ENCODE measurements around the gene PLA2G5. TPM values are rescaled to one million over a fixed set of nuclear protein-coding genes. Genes with fewer than 3 reads are reported as not detected.

PLA2G5 gene
- total RNA-seq, 4 donors from 2014 or later: 17.7 to 46.2 (median 28.4) TPM

DNA sequence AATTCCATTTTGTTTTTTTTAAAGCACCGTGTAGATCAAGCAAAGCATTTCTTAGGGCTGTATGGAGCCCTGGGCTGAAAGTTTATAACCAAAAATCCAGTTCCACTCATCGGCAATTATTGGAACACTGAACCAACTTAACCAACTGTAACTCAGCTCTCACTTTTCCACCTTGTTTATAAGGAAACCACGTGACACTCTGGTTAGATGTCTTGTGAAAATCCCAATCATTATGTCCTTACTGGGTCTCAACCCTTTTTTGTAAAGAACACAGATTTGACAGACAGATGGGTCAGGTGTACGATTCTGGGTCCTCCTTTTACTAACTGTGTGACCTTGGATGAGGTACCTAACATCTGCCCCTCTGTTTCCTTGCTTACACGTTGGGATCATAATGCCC is 6.2 kb downstream of the PLA2G5 start:
- no peak for DNase-seq (ENCODE audit: extremely low spot score)
- 68% methylated on average over 5 of the region's 5 CpGs for WGBS
- intact Hi-C loops (cut with DNase I): no loop called here
- Histone ChIP-seq H3K4me3 (no peak overlapping the region), H3K36me3 (peaks cover 0 to 27% (median 0%) of the 10 kb centered on the region in 4 donors), H3K27ac (replicated peaks in 1 of 4) (no peak overlapping the region), H3K4me1 (peaks cover 29 to 48% (median 37%) of the 10 kb centered on the region in 4 donors), H3K9me3 (no peaks in the 10 kb centered on the region), H3K27me3 (no peaks in the 10 kb centered on the region)
- TF ChIP-seq POLR2A (IDR thresholded peaks at IDR 0.05; ENCODE audit: low read depth): no peak
- TF ChIP-seq EP300 (IDR thresholded peaks at IDR 0.05): no peak
- TF ChIP-seq POLR2AphosphoS5 (IDR thresholded peaks at IDR 0.05): no peak
- TF ChIP-seq, protein P1, sequence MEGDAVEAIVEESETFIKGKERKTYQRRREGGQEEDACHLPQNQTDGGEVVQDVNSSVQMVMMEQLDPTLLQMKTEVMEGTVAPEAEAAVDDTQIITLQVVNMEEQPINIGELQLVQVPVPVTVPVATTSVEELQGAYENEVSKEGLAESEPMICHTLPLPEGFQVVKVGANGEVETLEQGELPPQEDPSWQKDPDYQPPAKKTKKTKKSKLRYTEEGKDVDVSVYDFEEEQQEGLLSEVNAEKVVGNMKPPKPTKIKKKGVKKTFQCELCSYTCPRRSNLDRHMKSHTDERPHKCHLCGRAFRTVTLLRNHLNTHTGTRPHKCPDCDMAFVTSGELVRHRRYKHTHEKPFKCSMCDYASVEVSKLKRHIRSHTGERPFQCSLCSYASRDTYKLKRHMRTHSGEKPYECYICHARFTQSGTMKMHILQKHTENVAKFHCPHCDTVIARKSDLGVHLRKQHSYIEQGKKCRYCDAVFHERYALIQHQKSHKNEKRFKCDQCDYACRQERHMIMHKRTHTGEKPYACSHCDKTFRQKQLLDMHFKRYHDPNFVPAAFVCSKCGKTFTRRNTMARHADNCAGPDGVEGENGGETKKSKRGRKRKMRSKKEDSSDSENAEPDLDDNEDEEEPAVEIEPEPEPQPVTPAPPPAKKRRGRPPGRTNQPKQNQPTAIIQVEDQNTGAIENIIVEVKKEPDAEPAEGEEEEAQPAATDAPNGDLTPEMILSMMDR (IDR thresholded peaks at IDR 0.05): no peak

GRCh38 chr1:20076710-20077461 is 6.9 kb downstream of the PLA2G5 start:
- Histone ChIP-seq H3K4me1 (peaks cover 22 to 42% (median 31%) of the 10 kb centered on the region in 4 donors), H3K27ac (replicated peaks in 1 of 4) (no peak overlapping the region), H3K9me3 (no peaks in the 10 kb centered on the region), H3K36me3 (peaks cover 0 to 21% (median 0%) of the 10 kb centered on the region in 4 donors), H3K4me3 (no peak overlapping the region), H3K27me3 (no peaks in the 10 kb centered on the region)
- TF ChIP-seq POLR2A (IDR thresholded peaks at IDR 0.05; ENCODE audit: low read depth) (no peak), EP300 (IDR thresholded peaks at IDR 0.05) (no peak), POLR2AphosphoS5 (IDR thresholded peaks at IDR 0.05) (no peak)
- TF ChIP-seq, protein P1 (IDR thresholded peaks at IDR 0.05): no peak
- WGBS: 93% methylated on average over 5 of the region's 5 CpGs
- intact Hi-C loops (cut with DNase I): no loop called here
- no peak for DNase-seq (ENCODE audit: extremely low spot score)

DNA sequence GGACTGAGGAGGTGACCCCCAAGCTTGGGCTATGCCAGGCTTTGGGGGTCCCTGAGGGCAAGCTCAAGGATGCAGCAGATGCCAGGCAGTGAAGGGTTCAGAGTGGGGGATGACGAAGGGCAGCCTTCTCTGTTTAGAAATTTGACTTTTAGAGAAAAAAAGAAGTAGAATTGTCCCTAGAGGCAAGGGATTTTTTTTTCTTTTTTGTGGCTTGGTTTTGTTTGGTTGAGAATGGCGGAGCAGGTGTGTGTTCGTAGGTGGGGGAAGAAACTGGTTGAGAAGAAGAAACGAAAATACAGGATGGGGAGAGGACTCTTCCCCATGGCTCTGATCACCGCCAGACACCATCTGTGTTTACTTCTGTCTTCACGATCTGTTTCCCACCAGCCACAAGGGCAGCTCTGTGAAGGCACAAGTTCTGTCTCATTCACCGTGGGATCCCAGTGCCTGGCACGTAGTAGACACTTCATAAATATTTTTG is 8.2 kb downstream of the PLA2G5 start:
- TF ChIP-seq POLR2A (IDR thresholded peaks at IDR 0.05; ENCODE audit: low read depth) (no peak), EP300 (IDR thresholded peaks at IDR 0.05) (no peak), POLR2AphosphoS5 (IDR thresholded peaks at IDR 0.05) (no peak)
- TF ChIP-seq, protein P1 (IDR thresholded peaks at IDR 0.05): no peak
- peaks cover 10 to 38% (median 29%) of the 10 kb centered on the region in 4 donors for H3K4me1 ChIP-seq
- intact Hi-C loops (cut with DNase I): no loop called here
- DNase-seq (ENCODE audit: extremely low spot score): no peak
- no peak overlapping the region for H3K4me3 ChIP-seq
- H3K27ac ChIP-seq (replicated peaks in 1 of 4): no peak overlapping the region
- H3K9me3 ChIP-seq: no peaks in the 10 kb centered on the region
- H3K27me3 ChIP-seq: no peaks in the 10 kb centered on the region
- WGBS: 75% methylated on average over 8 of the region's 8 CpGs
- H3K36me3 ChIP-seq: peaks cover 0 to 21% (median 0%) of the 10 kb centered on the region in 4 donors

DNA sequence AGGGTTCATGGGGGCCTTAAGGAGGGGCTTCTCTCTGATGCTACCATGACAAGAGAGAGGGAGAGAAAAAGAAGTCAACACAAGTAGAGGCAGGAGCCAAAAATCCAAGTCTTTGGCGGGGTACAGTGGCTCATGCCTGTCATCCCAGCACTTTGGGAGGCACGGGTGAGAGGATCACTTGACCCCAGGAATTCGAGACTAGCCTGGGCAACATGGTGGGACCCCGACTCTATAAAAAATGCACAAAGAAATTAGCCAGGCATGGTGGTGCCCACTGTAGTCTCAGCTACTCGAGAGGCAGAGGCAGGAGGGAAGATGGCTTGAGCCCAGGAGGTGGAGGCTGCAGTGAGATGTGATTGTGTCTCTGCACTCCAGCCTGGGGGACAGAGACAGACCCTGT is 8.7 kb downstream of the PLA2G5 start:
- no peak overlapping the region for H3K27ac ChIP-seq (replicated peaks in 1 of 4)
- H3K9me3 ChIP-seq: no peaks in the 10 kb centered on the region
- DNase-seq (ENCODE audit: extremely low spot score): no peak
- intact Hi-C loops (cut with DNase I): no loop called here
- 83% methylated on average over 5 of the region's 5 CpGs for WGBS
- no peaks in the 10 kb centered on the region for H3K27me3 ChIP-seq
- H3K4me1 ChIP-seq: peaks cover 8 to 38% (median 30%) of the 10 kb centered on the region in 4 donors
- no peak overlapping the region for H3K4me3 ChIP-seq
- TF ChIP-seq, protein P1 (IDR thresholded peaks at IDR 0.05): no peak
- no peak for TF ChIP-seq POLR2AphosphoS5 (IDR thresholded peaks at IDR 0.05)
- TF ChIP-seq POLR2A (IDR thresholded peaks at IDR 0.05; ENCODE audit: low read depth): no peak
- no peak for TF ChIP-seq EP300 (IDR thresholded peaks at IDR 0.05)
- peaks cover 0 to 21% (median 0%) of the 10 kb centered on the region in 4 donors for H3K36me3 ChIP-seq
